ENCODE data around the gene YWHAG. TPM values are rescaled to one million over a fixed set of nuclear protein-coding genes. Genes with fewer than 3 reads are reported as not detected.
A peak's percentile ranks its signal among the peaks of the same experiment; 100 is the strongest.

The YWHAG gene
- total and polyA plus RNA-seq, 2 of the 13 experiments (the other 11 are each of a cell fraction or from before 2014, with no cell fraction given) = 36.9 to 67.5 TPM

DNA sequence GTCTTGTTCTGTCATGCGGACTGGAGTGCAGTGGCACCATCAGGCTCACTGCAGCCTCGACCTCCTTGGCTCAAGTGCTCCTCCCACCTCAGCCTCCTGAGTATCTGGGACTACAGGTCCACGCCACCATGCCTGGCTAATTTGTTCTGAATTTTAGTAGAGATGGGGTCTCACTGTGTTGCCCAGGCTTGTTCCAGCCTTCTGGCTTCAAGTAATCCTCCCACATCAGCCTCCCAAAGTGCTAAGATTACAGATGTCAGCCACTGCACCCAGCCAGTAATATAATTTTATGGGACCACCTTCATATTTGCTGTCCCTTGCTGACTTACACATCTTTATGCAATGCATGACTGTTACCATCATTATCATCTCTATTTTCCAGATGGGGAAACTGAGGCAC, 57.8 kb downstream of the YWHAG start (continued):
- TF ChIP-seq, protein P1, sequence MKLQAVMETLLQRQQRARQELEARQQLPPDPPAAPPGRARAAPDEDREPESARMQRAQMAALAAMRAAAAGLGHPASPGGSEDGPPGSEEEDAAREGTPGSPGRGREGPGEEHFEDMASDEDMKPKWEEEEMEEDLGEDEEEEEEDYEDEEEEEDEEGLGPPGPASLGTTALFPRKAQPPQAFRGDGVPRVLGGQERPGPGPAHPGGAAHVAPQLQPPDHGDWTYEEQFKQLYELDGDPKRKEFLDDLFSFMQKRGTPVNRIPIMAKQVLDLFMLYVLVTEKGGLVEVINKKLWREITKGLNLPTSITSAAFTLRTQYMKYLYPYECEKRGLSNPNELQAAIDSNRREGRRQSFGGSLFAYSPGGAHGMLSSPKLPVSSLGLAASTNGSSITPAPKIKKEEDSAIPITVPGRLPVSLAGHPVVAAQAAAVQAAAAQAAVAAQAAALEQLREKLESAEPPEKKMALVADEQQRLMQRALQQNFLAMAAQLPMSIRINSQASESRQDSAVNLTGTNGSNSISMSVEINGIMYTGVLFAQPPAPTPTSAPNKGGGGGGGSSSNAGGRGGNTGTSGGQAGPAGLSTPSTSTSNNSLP (IDR thresholded peaks at IDR 0.05; ENCODE audit: low read depth, low read length) = no peak
- TF ChIP-seq JUND (CRISPR knock-in tag; IDR thresholded peaks at IDR 0.05) (no peak), TBX2 (CRISPR knock-in tag; IDR thresholded peaks at IDR 0.05; ENCODE audit: borderline replicate concordance) (no peak)

- ATAC-seq (no peak), FAIRE-seq (no peak), DNase-seq (ENCODE audit: low spot score) (peak; percentile 76)
- H3K9me3 ChIP-seq (ENCODE audit: low read length) = no peaks in the 10 kb centered on the region
- H3K4me1 ChIP-seq (ENCODE audit: insufficient read depth, low read length) = peaks cover 64% of the 10 kb centered on the region
- intact Hi-C loops (cut with micrococcal nuclease; ENCODE audit: unreplicated experiment) = no loop called here
- H2AFZ ChIP-seq (ENCODE audit: low read length) = no peak overlapping the region
- CTCF ChIA-PET (ENCODE audit: low intra/inter-chr PET ratio, low total read pairs) = no interaction called here
- no peak for TF ChIP-seq MYPOP (CRISPR knock-in tag; IDR thresholded peaks at IDR 0.05)
- TF ChIP-seq SATB2 (CRISPR knock-in tag; IDR thresholded peaks at IDR 0.05) = no peak
- peak; percentile 72; the same call in 1 of the 2 replicates for TF ChIP-seq CEBPB (IDR thresholded peaks at IDR 0.05; ENCODE audit: borderline replicate concordance, low read depth, low read length)
- 0 out of 2 replicates have a peak, but pooled peaks have one; percentile 18 for TF ChIP-seq ATF7 (IDR thresholded peaks at IDR 0.05)
- no peak for TF ChIP-seq ATF7 (CRISPR knock-in tag; IDR thresholded peaks at IDR 0.05)
- TF ChIP-seq PRPF4 (IDR thresholded peaks at IDR 0.05; ENCODE audit: low read depth, low read length, poor library complexity, severe bottlenecking) = no peak
- peak; percentile 71 for TF ChIP-seq FOSL2 (CRISPR knock-in tag; IDR thresholded peaks at IDR 0.05)
- TF ChIP-seq, protein P1 (IDR thresholded peaks at IDR 0.05; ENCODE audit: low read depth, low read length) = 0 out of 2 replicates have a peak, but pooled peaks have one; percentile 35
- no peak for TF ChIP-seq ZNF17 (CRISPR knock-in tag; IDR thresholded peaks at IDR 0.05)
- no TSS peak for BruUV-seq (replicated peaks)
- H3K9ac ChIP-seq (ENCODE audit: insufficient read depth, low read depth, low read length) = no peak overlapping the region
- no peak overlapping the region for H3K4me2 ChIP-seq (ENCODE audit: low read depth, low read length)
- no peaks in the 10 kb centered on the region for H4K20me1 ChIP-seq (ENCODE audit: insufficient read depth, low read length)
- no peaks in the 10 kb centered on the region for H3K79me2 ChIP-seq (ENCODE audit: insufficient read depth, low read length)
- 16% methylated on average over 7 of the region's 7 CpGs for WGBS (ENCODE audit: low lambda C conversion rate)
- H3K27ac ChIP-seq (ENCODE audit: extremely low read length, insufficient read depth, low read length) = no peak overlapping the region
- POLR2A ChIA-PET = no interaction called here
- in situ Hi-C loops (cut with HindIII; ENCODE audit: extremely low pct_ligation_motif_present, low pct_unique_long_range_greater_than_20kb) = no loop called here
- no peak overlapping the region for H3K4me3 ChIP-seq (replicated peaks in 1 of 3; ENCODE audit: insufficient read depth in 1 of 3, low read depth in 2 of 3, low read length in 3 of 3)
- no peaks in the 10 kb centered on the region for H3K27me3 ChIP-seq (ENCODE audit: control insufficient read depth in 1 of 2, insufficient read depth in 2 of 2, low read length in 2 of 2)
- H3K36me3 ChIP-seq (replicated peaks in 1 of 2; ENCODE audit: control insufficient read depth in 1 of 2, insufficient read depth in 2 of 2, low read length in 2 of 2) = no peaks in the 10 kb centered on the region
Measured at GRCh38 chr7:76300166-76300731, 58.5 kb downstream of the YWHAG start.
